Adrenal gland (tissue), 12 donors: ENCODE data around the gene TMSB4X. TPM values are rescaled to one million over a fixed set of nuclear protein-coding genes. Genes with fewer than 3 reads are reported as not detected.
A peak's percentile ranks its signal among the peaks of the same experiment; 100 is the strongest.

Experiments
- DNase-seq, 7 donors: peaks; one replicate each; pipeline ENCODE4 v3.0.0-alpha.2; 2019 to 2020
- H3K27ac ChIP-seq, 5 donors: fragments of 200-600 bp; sonication (generic) in 4 of 5; 1 replicate in 3 of 5; 2 replicates in 2 of 5; pipeline versions ENCODE4 v1.5.1 to v1.8.0; 2016 to 2020; ENCODE audit warnings: mild to moderate bottlenecking in 1 of 5
- H3K27me3 ChIP-seq: fragments of 200-600 bp; 2 replicates; pipeline ENCODE4 v1.8.0; 2021
- H3K36me3 ChIP-seq, 2 donors: fragments of 200-600 bp; replicated peaks in 1 of 2; 1 replicate in 1 of 2; 2 replicates in 1 of 2; pipeline versions ENCODE4 v1.5.1 to v1.8.0; 2018 to 2022
- H3K4me1 ChIP-seq, 2 donors: fragments of 200-600 bp; replicated peaks in 1 of 2; 1 replicate in 1 of 2; 2 replicates in 1 of 2; pipeline versions ENCODE4 v1.5.1 to v1.8.0; 2018 to 2021
- H3K4me3 ChIP-seq, 4 donors: fragments of 200-600 bp; sonication (generic) in 3 of 4; one replicate each; pipeline ENCODE4 v1.5.1; 2016 to 2018
- H3K9me3 ChIP-seq, 3 donors: fragments of 200-600 bp; sonication (generic) in 1 of 3; replicated peaks in 1 of 3; 1 replicate in 2 of 3; 2 replicates in 1 of 3; pipeline versions ENCODE4 v1.5.1 to v1.8.0; 2016 to 2021
- POLR2A ChIP-seq, 2 donors: fragments of 450-650 bp; IDR thresholded peaks; one replicate each; pipeline ENCODE4 v1.6.1; 2017; ENCODE audit warnings: antibody characterized with exemption in 2 of 2, mild to moderate bottlenecking in 2 of 2, moderate library complexity in 1 of 2
- WGBS, 4 donors: extraction: QIAGEN DNeasy Blood & Tissue Kit in 2 of 4; methylation state at CpG; one replicate each; pipeline versions ENCODE4 v1.1.5 to v1.1.7; 2013 to 2017; 5-methylcytosine and 5-hydroxymethylcytosine counted together
- intact Hi-C, 2 donors: fragments of 100-400 bp; cut with DNase I; formaldehyde crosslinking; loops; one replicate each; pipeline versions ENCODE4 v1.14.1 to v1.15.0; 2022 to 2023
- polyA plus RNA-seq, 3 donors: library from polyadenylated mRNA; stranded (reverse); fragments of 200-250 nt in 2 of 3; fragments of 350-450 nt in 1 of 3; fragmentation: Illumina TruSeq in 1 of 3; extraction: RNeasy Lipid Tissue Mini Kit (QIAGEN cat#74804) in 1 of 3; gene quantifications; one replicate each; pipeline ENCODE4 v1.2.3, GENCODE V29; 2013 to 2014
- total RNA-seq, 9 donors: library from RNA; depleted of rRNA in 4 of 9; stranded (reverse); fragments of >200 nt in 4 of 9; fragments of 120-200 nt in 1 of 9; fragmentation: NEBNext Ultra II Directional in 1 of 9; extraction: Animal tissue kit (Norgen Biotek cat#: 25700) in 1 of 9; gene quantifications; one replicate each; pipeline versions ENCODE4 v1.1.0 to v1.2.4, GENCODE V29; 2013 to 2023
- TF ChIP-seq, protein P1 (sequence below), 6 experiments: fragments of 450-650 bp in 4 of 6; fragments of 200-600 bp in 2 of 6; sonication (generic) in 1 of 6; IDR thresholded peaks; 1 replicate in 5 of 6; 2 replicates in 1 of 6; pipeline versions ENCODE4 v1.5.1 to v1.8.0; 2016 to 2021; ENCODE audit warnings: antibody characterized with exemption in 6 of 6, mild to moderate bottlenecking in 2 of 6, moderate library complexity in 1 of 6
- donor health status: healthy with polysubstance abuse.
- donor health status: Bipolar disorder and iron deficiency.
- donor health status: DM: yes; HTN: yes; CAD: no.
- donor health status: DM: no; HTN: no; CAD: no.
- donor health status: DM: no; HTN: no; CAD: no.
- donor health status: DM: yes; HTN: yes; CAD: no.

TMSB4X gene
- total and polyA plus RNA-seq, 12 donors: 1,180 to 9,144 (median 3,958) TPM

DNA sequence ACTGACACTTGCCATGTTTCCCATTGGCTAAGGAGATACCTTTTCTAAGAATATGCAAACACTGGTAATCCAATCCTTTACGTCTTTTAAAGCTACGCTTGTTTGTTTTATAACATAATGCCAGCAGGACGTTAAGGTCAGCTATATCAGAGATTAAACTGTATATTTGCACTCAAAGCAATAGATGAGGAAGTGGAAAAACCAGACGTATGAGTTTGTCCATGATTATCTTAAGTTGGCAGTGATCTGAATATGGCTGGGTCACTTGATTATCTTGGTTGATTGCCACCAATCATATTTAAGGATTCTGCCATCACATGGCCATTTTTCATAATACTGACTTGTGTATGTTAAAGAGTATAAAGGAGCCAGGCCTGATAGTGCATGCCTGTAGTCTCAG lies 19.4 kb downstream of the TMSB4X start:
- Histone ChIP-seq H3K27ac (no peak overlapping the region), H3K4me3 (no peak overlapping the region), H3K4me1 (peaks cover 5 to 24% of the 10 kb centered on the region in 2 donors), H3K36me3 (no peaks in the 10 kb centered on the region), H3K9me3 (no peaks in the 10 kb centered on the region), H3K27me3 (no peaks in the 10 kb centered on the region)
- 54 to 85% (median 71%) methylated on average over 4 of the region's 4 CpGs for WGBS, 4 donors
- intact Hi-C loops: no loop called here
- no peak for DNase-seq
- TF ChIP-seq POLR2A (IDR thresholded peaks at IDR 0.05): no peak
- TF ChIP-seq, protein P1, sequence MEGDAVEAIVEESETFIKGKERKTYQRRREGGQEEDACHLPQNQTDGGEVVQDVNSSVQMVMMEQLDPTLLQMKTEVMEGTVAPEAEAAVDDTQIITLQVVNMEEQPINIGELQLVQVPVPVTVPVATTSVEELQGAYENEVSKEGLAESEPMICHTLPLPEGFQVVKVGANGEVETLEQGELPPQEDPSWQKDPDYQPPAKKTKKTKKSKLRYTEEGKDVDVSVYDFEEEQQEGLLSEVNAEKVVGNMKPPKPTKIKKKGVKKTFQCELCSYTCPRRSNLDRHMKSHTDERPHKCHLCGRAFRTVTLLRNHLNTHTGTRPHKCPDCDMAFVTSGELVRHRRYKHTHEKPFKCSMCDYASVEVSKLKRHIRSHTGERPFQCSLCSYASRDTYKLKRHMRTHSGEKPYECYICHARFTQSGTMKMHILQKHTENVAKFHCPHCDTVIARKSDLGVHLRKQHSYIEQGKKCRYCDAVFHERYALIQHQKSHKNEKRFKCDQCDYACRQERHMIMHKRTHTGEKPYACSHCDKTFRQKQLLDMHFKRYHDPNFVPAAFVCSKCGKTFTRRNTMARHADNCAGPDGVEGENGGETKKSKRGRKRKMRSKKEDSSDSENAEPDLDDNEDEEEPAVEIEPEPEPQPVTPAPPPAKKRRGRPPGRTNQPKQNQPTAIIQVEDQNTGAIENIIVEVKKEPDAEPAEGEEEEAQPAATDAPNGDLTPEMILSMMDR (IDR thresholded peaks at IDR 0.05): no peak

DNA sequence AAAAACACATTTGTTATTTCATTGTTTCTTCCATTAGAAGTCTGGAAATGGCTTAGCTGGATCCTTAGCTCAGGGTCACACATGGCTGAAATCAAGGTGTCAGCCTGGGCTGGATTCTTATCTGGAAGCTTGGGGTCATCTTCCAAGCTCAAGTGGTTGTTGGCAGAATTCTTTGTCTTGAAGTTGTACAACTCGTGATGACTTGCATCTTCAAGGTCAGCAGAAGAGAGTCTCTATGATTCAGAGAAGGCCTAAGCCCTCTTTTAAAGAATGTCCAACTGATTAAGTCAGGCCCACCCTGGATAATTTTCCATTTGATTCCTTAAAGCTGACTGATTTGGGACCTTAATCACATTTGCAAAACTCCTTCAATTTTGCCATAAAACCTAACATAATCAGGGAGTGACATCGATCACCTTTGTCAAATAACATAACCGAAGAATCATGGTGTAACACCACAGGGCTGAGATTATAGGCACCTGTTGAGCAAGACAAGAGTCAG lies 22.1 kb downstream of the TMSB4X start:
- no peak for TF ChIP-seq POLR2A (IDR thresholded peaks at IDR 0.05)
- TF ChIP-seq, protein P1 (IDR thresholded peaks at IDR 0.05): no peak
- intact Hi-C loops: no loop called here
- no peaks in the 10 kb centered on the region for H3K36me3 ChIP-seq
- DNase-seq: no peak
- WGBS, 4 donors: 67 to 86% (median 74%) methylated on average over 3 of the region's 3 CpGs
- no peaks in the 10 kb centered on the region for H3K9me3 ChIP-seq
- no peak overlapping the region for H3K4me3 ChIP-seq
- peaks cover 5 to 24% of the 10 kb centered on the region in 2 donors for H3K4me1 ChIP-seq
- H3K27ac ChIP-seq: no peak overlapping the region
- no peaks in the 10 kb centered on the region for H3K27me3 ChIP-seq

DNA sequence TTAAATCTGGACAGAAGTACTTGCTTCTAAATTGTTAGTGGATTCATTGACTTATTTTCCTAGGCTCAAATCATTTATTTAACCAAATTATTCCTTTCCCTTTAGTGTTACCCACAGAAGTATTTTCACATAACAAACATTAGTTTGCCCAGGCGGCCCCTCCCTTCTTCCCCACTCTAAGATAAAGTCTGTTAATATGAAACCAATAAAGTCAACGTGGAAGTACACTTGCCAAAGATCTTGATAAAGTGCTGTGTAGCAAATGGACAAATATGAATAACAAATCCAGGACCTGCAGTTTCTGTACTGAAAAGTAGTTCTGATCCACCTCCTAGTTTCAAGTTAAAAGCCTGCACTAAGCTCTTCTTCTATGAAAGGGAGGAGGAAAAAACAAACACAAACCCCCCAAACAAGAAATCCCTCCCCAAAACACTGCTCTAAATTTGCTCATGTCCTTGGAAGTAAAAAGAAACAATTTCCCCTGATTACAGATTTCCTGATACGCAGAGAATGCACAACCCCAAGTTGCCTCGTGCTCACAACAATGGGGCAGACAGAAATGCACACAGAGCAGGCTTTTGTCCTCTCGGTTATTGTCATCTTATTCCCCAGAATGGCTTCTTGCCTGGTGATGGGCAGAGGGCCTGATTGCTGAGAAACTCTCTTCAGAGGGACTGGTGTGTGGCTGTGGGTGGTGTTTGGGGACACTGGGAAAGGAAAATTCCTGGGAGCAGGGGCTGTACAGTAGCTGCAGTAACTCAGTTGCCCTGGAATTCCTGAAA lies 23.2 kb downstream of the TMSB4X start:
- no peak for DNase-seq
- Histone ChIP-seq H3K36me3 (no peaks in the 10 kb centered on the region), H3K27me3 (no peaks in the 10 kb centered on the region), H3K27ac (peak overlapping the region in 3 of 5 donors; percentile 6 to 13 (median 13)), H3K4me3 (no peak overlapping the region), H3K4me1 (peaks cover 5 to 20% of the 10 kb centered on the region in 2 donors), H3K9me3 (no peaks in the 10 kb centered on the region)
- 16 to 30% (median 24%) methylated on average over 5 of the region's 5 CpGs for WGBS, 4 donors
- TF ChIP-seq, protein P1 (IDR thresholded peaks at IDR 0.05): no peak
- TF ChIP-seq POLR2A (IDR thresholded peaks at IDR 0.05): no peak
- intact Hi-C loops: no loop called here

DNA sequence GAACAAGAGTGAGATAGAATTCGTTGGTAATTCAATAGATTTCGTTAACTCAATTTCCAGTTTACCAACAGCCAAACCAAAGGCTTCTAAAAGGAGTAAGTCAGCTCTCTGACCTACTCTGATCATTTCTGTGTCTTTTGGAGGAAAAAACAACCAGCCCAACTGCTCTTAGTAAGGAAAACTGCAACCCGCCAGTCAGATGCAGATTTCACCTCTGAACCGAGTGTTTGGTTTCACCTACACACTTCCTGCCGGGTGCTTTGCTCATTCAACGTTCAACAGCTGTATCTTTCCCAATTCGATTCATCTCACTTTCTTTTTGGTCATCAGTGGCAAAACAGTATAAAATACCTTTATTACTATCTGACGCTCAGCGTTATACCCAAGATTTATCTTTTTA lies 24.5 kb downstream of the TMSB4X start:
- Histone ChIP-seq H3K4me3 (no peak overlapping the region), H3K4me1 (peaks cover 5 to 12% of the 10 kb centered on the region in 2 donors), H3K36me3 (no peaks in the 10 kb centered on the region), H3K27ac (peak overlapping the region in 2 of 5 donors; percentile 19 to 42), H3K9me3 (no peaks in the 10 kb centered on the region), H3K27me3 (no peaks in the 10 kb centered on the region)
- TF ChIP-seq POLR2A (IDR thresholded peaks at IDR 0.05): no peak
- TF ChIP-seq, protein P1 (IDR thresholded peaks at IDR 0.05): no peak
- WGBS, 4 donors: 51 to 76% (median 64%) methylated on average over 9 of the region's 9 CpGs
- no peak for DNase-seq
- intact Hi-C loops: no loop called here
